Epidermal melanocyte (primary cell): ENCODE data around the gene HOTAIR.

Experiments
- DNase-seq: peaks from one replicate; pipeline ENCODE4 v3.0.0; 2011; ENCODE audit warnings: low spot score; ENCODE audit not compliant: insufficient read length

Gene HOTAIR

DNA sequence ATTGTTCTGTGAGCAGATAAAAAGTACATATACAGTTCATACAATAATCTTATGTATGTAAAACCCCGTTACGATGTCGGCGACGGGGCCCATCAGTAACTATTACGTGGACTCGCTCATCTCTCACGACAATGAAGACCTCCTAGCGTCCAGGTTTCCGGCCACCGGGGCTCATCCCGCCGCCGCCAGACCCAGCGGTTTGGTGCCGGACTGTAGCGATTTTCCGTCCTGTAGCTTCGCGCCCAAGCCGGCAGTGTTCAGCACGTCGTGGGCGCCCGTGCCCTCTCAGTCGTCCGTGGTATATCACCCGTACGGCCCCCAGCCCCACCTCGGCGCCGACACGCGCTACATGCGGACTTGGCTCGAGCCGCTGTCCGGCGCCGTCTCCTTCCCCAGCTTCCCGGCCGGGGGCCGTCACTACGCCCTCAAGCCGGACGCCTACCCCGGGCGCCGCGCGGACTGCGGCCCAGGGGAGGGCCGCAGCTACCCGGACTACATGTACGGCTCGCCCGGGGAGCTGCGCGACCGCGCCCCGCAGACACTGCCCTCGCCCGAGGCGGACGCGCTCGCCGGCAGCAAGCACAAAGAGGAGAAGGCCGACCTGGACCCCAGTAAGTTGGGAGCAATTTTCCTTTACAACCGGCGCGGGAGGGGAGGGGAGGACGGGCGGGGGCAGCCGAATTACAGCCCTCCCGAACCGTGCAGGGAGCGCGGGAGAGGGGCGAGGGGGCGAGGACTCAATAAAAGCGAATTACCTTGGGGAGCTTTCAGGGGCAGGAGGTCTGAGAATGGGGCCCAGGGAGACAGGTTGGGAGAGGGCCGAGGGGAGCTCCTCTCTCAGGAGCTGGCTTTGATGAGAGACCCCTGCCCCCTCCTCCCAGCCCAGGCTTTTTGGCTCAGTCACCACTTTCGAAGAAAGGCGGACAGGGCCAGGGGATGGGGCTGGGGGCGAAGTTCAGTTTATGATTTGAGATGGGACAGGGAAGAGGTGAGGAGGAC lies 25.7 kb upstream of the HOTAIR start, which contains the start of gene HOXC9:
Gene HOXC9 (plus strand): TSS at position 46 of the 999 bp plus-strand sequence. CDS start 28 bp downstream, at position 74.
- no peak for DNase-seq

DNA sequence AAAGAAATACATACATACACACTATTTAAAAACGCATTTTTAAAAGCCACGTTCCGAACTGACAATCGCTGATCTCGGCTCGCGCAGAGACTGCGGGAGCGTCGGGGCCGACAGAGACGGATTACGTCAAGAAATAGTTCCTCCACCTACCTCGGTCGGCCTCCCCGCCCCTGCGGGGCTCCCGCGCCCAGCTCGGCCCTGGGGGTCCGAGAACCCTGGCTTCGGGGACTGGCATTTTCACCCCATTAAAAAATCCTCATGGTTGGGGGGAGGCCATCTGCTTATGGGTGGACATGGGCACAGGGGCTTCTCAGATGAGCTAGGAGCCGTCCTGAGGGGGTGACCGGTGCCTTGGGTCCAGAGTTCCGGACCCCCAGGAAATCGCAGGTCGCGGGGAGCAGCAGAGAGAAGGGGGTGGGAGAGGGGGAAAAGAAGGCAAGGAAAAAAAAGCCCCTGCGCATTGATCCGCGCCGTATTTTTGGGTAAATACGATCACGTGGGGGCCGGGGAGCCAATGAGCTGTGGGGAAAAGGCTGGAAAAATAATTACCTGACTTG lies 24.9 kb upstream of the HOTAIR start:
- peak; percentile 87 for DNase-seq

DNA sequence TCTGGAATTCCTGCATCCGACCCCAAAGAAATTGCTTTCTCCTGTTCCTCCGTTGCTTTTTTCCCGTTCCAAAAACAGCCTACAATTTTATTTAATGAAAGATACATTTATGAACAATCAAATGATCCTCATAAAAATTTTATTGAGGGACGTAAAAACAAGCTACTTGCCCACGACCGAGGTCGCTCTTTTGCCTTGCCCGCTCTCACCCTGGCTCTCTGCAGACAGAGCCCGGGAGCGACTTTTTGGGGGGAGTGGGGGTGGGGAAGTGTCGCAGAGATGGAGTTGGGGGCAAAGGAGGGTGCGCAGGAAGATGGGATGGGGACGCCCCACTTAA lies 24.1 kb upstream of the HOTAIR start:
- DNase-seq, result no peak

DNA sequence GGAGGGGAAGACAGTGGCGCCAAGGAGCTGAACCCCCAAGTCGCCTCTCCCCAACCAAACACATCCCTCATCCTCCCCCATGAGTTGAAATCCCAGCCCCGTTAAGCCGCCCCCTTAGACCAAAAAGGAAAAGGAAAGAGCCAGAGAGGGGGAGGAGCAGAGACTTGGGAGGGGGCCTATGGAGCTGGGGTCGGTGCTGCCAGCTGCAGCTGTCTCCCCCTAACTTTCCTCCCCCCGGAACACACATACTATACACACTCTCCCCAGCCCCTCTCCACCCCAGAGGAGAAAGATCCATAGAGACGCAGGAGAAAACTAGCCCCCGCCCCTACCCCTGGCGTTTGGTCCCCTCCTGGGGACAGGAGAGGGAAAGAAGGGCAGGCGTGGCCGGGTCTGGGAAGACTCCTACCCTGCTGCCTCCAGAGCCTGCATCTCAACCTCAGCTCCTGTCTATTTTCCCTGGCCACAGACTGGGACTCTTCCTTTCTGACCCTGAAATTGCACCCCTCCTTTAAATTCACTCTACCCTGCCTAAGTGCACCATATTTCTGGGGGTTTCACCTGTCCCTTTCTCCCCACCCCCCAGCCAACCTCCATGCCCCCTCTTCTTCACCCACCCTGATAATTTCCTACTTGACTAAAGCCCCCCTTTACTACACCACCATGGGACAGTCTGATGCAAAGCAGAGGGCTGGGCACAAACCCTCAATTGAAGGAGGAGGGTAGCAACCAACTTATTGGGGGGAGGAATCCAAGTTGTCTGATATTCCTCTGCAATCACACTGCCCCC lies 23.6 kb upstream of the HOTAIR start:
- DNase-seq, result no peak

DNA sequence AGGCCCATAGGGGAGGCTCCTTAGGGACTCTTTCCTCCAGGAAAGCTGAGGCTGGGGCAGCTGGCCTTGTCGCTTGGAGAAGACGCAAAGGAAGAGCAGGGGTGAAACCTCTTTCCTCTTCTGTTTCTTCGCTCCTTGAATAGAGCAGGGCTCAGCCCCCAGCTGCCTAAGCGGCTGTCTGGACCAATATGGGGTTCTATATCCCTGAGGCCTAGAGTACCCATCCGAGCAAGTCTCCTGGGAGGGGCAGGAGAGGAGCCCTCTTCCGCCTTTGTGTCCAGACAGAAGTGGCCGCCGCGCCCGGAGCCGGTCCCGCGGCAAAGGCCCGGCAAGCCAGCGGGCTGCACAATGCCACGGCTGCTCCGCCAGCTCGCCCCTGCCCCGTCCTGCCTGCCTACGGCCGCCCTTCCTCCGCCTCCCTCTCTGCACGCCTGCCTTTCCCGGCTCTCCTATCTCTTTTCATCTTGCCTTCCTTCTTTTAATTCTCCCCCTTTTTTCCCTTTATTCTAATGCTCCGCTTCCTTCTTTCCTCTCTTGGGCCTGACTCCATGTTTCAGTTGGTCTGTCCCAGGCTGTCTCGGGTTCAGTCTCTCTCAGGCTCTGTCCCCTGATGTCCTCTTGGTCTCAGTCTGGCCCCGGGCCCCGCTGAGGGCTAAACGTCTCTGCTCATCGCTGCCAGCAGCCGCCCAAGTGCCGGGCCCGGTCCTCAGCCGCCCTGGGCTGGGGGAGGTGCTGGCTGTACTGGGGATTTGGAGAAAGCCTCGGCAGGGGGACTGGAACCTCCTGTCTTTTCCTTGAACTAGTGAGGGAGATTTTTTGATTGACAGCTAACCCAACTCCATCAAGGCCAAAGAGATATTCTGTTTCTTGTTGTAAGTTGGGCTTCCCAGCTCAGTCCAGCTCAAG lies 22.7 kb upstream of the HOTAIR start:
- DNase-seq, result no peak

DNA sequence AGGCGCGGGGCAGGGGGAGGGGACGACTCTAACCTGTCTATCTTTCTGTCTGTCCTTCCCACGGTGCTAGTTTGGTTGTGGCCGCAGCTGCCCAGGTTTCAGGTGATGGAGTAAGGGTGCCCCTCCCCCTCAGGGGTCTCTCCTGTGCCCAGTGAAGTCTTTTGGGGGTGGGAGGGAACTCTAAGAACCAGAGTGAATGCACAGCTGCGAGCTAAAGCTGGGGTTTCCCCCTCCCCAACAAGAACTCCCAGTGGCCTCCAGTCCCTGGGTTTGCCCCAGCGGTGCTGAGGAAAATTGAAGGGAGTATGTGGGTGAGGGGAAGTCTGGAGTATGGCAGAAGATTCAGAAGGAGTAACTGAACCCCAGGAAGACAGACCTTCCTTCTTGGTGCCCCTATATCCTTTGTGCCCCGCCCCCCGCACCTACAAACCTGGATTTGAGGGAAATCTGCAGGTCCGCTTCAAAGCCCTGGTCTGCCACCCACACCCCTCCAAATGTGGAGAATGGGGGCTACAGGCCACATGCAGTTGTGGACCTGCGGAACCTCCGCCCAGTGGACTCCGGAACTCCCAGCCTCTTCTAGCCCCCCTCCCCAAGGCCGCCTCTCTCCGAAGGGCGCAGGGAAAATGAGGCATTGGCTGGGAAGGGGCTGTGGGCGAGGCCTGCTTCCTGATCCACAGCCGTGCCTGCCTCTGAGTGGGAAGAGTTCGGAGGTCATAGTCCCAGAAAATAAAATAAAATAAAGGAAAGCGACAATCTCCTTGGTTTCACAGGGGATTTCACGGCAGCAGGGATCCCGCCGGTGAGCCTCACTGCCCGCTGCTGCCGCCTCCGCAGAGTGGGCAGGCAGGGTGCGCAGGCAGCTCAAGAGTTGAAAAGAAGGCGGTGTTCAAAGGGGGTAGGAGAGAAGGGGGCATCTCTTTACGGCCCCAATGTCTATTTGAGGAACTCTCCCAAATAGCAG lies 21.8 kb upstream of the HOTAIR start:
- no peak for DNase-seq

DNA sequence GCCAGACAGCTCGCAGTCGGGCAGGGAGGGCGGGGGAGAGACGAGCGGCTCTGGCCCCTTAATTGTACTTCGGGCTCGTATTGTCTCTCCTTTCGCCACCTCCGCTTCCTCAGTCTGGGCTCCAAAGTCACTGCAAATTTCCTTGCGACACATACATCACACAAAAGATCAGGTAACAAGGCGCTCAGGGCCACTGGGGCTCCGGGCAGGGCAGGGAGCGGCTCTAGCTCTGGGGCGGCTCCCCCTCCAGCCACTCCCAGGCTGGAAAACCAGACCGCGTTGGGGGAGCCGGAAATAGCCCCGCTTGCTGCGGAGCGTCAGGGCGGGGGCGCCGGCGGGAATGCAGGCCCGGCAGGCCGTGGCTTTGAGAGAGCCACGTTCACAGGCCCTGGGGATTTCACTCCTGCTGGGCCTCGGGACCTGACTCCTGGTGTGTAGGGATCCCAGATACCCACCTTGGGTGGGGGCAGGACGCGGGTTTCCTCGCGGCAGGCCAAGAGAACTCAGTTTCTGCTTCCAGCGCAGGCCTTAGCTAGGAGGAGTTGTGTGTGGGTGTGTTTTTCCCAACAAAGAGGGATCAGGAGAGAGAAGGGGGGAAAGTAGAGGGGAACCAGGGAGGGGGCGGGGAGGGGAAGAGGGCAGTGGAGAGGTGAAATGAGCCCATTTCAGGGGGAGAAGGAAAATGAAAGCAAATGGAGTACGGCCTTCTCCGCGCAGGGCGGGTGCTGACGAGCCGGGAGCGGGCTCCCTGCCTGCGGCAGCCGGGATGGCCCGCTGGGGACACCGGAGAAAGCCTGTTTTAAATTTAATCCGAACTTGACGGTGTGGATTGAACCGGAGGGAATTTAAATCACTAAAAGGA lies 20.9 kb upstream of the HOTAIR start:
- no peak for DNase-seq

DNA sequence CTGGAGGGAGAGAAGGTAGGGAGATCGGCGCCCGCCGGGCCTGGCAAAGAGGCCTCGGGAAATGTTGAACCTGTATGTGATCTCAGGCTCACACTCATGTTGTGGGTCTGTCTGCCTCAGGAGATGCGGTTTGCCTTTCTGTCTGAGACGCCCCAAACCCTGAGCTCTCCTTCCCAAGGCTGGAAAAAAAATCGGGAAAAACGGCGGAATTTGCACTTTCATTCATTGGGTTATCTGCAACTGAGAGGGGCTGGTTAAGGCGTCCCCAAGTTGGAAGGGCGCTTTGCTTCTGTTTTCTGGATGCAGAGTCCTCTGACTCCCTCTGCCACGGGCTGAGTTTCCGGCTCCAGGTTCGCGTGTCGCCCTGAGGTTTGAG lies 20.2 kb upstream of the HOTAIR start:
- no peak for DNase-seq

DNA sequence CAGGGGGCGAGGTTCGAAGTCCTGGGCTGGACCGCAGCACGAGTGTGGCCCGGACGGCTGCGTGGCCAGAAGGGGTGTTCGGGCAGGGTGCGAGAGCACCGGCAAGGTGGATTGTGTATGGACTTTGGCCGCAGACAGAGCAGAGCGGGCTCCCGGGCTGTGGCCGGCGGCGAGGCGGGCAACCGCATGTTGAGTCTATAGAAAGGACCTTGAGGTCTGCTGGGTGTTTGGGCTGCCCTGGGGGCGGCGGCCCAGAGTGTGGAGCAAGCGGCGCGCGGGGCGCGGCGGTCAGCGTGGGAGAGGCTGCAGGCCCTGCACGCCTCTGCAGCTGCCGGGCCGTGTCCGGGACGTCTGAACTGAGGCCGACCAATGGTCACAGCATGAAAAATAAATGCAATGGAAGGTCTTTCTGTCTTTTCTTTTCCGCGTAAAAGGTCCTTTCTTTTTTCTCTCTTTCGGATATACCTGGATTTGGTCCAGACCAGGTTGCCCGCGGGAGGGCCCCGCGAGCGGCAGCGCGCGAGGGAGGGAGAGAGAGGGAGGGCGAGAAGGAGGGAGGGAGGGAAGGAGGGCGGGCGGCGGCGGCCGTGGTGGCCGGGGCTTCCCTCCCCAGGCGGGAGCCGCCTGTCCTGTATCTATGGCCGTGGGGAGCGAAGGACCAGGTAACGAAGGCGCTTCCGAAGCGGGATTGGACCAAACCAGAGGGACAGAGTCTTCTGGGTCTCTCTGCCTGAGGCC lies 19.7 kb upstream of the HOTAIR start:
- no peak for DNase-seq

DNA sequence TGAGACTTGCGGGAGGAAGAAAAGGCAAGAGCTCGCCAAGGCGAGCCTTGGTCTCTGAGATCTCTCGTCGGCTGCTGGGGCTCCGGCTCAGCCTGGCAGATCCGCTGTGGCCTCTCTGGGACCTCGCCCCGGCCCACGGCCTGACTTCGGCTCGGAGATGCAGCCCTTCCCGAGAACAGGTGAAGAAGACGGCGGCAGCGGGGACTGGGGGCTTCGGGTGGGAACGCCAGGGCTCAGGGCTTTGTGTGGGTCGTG lies 19.2 kb upstream of the HOTAIR start:
- no peak for DNase-seq

DNA sequence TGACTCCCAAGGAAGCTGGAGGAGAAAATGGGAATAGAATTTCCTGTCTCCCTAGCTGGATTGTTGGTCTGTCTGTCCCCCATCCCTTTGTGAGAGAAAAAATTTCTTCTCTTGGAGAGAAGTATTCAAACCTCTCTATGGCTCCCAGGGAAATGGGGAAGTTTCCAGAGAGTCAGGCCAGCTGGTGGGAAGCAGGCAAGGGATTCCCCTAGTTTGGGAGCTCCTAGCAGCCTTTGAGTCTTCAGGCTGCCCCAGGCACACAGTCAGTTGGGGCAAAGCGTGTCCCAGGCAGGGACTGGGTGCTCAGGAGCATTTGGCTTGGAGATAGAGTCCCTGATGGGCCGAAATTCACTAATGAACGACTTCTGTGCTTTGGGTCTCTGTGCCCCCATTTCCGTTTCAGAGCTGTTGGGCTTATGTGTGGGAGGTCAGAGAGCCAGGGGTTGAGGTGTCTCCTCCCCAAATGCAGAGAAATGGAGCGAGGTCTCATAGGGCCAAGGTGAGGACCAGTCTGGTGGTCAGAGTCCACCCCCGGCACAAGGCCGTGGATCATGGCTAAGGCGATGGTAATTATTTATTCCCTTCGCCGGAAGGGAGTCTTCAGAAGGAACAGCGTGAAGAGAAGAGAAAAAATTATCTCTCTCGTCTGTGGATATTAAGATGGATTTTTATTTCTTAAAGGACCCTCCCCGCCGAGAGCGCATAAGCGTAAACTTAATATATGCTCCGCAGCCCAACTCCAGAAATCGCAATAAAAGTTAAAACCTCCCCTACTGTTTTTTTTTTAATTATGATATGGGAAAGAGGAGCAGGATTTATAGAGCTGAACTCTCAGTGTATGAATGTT lies 18.6 kb upstream of the HOTAIR start:
- DNase-seq, result no peak

DNA sequence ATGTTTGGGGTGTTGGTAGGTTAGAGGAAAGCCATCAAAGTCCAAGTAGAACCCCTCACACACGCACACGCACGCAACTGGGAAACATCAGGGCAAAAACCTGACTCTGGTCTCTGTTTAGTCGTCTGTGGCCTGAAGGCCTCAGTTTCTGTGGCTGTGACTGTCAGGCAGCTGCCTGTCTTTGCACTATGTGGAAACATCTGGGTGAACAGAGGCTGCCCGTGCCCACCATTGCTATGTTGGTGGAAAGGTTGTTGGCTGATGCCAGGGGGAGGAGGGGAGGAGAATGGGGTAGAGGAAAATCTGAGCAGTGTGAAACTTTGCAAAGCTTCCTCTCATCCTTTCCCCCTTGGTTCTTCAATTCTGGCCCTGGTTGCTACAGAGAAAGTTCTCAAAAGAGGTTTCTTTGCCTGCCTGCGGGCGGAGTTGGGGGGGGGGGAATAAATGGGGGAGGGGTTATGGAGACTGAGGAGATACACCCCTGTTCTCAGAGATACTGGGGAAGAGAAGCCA lies 17.7 kb upstream of the HOTAIR start:
- no peak for DNase-seq

DNA sequence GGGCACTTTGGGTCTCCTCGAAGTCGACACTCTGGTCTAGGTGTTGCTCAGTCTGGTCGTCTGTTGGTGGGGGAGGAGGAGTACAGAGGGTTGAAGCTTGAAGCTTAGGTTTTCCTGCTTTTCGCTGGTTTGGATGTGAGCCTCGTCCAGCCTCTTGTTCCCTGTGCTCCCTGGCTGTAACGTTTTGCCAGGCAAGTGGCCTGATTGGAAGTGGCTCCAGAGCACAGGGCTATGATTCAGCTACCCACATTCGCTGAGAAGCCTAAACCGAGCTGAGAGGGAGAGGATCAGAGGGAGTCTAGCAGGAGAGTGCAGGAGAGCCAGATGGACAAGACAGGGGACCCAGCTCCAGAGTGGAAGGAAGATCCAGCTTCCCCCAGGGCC lies 16.3 kb upstream of the HOTAIR start:
- DNase-seq, result no peak

DNA sequence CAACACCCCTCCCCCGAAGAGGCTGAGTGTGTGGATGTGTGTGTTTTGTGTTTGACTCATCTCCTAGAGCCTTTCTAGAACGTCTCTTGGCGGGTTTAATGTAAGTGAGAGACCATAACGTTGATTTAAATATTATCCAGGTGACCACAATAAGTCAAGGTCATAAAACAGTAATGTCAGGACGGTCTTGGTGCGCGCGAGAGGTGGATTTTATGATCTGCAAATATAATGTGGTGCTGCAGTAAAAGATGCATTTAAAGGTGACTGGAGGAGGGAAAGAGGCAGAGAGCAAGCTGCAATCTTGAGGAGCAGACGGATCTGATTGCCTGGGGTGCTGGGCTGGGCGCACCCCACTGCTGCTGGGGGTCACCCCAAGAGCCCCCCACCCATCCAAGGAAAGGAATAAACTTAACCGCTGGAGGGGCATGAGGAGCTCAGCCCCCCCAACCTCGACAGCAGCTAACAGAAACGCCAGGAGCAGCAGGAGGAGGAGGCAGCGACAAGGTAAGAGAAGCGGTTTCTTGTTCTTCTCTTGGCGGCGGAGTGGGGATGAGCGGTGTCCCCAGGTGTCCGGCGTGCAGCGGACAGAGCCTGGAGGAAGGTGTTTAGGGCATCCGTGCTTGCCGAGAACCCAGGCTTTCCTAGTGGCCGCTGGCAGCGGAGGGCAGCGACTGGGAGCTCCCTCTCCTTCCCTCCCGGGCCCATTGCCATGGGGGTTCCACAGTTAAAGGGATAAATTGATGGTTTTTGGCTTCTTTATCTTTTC lies 15.7 kb upstream of the HOTAIR start:
- no peak for DNase-seq

DNA sequence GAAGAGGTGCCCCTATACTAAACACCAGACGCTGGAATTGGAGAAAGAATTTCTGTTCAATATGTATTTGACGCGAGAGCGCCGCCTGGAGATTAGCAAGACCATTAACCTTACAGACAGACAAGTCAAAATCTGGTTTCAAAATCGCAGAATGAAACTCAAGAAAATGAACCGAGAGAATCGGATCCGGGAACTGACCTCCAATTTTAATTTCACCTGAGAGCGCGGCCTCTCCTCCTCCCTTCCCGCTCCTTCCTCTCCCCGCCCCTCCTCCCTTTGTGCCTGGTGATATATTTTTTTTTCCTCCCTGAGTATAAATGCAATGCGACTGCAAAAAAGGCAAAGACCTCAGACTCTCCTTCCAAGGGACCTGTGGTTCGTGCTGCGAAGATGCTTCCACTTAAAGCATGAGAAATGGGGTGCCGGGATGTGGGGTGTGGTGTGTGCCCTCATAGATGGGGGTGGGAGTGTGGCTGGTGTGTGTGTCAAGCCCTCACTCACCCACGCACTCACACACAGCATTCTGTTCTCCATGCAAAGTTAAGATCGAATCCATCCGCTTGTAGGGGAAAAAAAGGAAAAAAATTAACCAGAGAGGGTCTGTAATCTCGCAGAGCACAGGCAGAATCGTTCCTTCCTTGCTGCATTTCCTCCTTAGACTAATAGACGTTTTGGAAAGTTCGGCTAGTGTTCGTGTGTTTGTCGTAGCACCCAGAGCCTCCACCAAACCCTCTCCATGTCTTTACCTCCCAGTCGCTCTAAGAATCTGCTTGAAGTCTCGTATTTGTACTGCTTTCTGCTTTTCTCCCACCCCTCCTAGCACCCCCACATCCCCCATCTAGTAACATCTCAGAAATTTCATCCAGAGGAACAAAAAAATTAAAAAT lies 14.7 kb upstream of the HOTAIR start:
- no peak for DNase-seq
